T-helper 1 cell (primary cell): ENCODE data around the gene VSIG10L.
A peak's percentile ranks its signal among the peaks of the same experiment; 100 is the strongest.

Experiments used
- DNase-seq, 5 donors: peaks; one replicate each; pipeline ENCODE4 v3.0.0-alpha.2; 2012 to 2020
- total RNA-seq, 4 donors: gene quantifications; one replicate each; lab custom pipeline; 2026; lab: John Stamatoyannopoulos, UW

VSIG10L gene
- 0 to 0.08 (median 0) reads per million in 4 donors for total RNA-seq

DNA sequence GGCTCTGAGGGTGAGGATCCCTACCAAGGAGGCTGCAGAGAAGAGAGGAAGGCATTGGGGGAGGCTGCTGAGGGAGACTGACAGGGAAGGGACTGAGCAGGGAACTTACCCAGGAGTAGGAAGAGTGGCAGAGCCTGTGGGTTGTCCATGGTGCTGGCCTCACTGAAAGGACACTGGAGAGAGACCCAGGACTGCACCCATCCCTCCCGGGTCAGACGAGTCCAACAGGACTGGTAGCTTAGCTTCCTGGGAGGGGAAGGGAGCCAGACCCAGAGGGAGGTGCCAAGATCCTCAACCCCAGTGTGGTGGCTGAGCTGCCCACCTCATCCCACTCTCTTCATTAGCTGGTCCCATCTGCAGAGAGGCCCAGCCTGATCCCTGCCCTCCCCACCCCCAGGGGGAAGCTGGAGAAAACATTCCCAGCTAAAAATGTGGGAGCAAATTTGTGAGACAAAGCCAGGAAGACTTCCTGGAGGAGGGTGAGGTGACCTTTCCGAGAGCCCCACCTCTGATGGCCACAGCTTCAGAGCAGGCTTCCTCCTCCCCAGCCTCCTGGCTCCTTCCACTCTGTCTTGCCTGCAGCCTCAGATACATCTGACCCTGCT lies at the start of gene VSIG10L:
Gene VSIG10L (minus strand): TSS at position 164 of the 605 bp plus-strand sequence. CDS start 15 bp downstream, at position 149.
- DNase-seq, result no peak

DNA sequence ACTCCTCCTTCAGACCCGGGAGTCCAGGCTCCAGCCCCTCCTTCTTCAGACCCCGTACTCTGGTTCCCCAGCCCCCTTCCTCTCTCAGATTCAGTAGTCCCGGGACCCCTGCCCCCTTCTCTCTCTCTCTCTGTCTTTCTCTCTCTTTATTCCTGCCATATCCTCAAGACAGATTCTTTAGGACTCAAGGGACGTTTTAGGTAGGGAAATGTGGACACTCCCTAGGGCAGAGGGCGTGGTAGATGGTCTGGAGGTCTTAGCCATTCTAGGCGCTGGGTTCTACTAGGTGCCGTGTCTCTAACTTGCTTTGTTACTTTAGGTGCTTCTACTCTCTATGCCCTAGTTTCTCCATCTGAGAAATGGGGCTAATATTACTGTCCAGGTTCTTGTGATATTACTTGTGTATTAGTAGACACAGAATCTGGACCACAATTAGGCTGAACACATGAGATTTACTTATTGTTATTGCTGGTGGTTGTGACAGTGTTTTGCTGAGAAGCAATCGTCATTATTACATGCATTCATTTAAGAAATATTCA lies 49.2 kb upstream of the VSIG10L start:
- DNase-seq, result no peak

DNA sequence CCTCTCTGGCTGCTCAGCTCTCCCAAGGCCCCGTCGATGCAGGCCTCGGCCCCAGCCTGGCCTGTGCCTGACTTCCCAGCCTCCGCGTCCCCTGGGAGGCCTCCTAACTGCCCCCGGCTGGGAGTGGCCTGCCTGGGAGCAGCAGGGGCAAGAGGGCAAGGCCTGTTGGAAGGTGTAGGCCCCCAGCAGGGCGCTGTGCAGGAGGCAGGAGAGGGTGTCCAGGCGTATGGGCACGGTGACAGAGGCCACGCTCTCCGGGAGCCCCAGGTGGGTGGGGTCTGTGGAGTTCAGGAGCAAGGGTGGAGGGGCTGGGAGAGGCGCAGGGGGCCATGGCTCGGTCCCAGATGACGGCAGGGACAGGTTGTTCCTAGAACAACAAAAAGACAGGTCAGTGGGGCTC lies 47.2 kb upstream of the VSIG10L start:
- no peak for DNase-seq

DNA sequence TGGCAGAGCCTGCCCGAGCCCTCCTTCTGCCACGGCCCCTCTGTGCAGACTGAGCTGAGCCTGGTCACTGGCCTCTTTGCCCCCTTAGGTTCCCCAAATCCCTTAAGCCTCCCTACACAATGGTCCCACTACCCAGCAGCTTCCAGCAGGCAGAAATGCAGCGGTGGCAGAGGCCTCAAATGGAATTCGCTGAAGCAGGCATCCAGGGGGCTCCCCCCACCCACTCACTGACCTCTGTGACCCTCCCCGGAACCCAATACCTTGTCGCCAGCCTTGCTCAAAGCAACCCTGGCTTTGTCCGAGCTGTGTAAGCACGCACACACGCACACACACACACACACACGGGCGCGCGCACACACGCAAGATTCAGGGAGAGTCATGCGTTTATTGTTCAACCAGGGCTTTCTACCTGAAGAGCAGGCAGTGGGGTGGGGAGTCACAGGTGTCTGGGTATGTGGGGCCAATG lies 46.0 kb upstream of the VSIG10L start, which contains the start of gene LIM2:
Gene LIM2 (minus strand): TSS at position 51 of the 466 bp plus-strand sequence. CDS start 531 bp downstream, outside the sequence.
- no peak for DNase-seq

DNA sequence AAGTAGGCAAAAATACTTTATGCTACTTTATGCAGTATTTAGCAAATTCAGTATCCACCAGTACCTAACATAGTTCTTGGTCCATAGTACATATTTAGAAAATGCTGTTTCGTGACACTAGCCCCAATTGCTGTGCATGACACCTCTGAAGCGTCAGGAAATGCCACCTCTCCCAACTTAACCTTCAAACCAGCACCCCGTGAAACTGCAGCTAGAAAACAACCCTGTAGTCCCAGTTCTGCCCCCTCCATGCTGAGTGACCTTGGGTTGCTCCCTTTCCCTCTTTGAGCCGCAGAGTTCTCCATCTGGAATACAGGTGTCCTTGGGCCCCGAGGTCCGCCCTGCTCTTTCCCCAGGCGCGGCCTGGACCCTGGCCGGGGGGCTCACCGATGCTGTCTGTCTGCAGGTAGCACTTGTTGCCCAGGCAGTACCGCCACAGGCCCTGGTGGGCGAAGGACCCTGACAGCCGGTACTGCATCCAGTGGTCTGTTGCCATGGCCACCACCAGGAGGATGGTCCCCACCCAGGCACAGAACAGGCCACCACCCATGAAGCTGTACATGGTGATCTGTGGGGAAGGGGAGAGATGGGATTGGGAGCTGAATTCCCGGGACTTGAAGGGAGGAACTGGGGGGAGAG lies 45.1 kb upstream of the VSIG10L start:
- no peak for DNase-seq

DNA sequence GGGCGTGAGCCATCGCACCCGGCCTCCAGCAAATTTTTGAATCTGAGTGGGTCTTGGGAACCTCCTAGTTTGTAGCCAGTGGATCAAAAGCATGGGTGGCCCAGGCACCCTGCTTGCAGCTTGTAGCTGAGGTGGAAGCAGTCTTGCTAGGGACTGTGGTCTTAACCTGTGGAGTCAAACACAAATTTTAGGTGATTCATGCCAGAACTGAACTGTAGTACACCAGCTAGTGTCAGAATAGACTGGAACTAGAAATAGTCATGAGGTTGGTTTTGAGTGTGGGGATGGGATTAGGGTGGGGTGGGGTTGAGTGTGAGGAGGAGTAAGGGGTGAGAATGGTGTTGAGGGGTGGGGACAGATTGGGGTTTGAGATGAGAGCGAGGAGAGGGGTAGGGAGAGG lies 40.1 kb upstream of the VSIG10L start:
- no peak for DNase-seq

DNA sequence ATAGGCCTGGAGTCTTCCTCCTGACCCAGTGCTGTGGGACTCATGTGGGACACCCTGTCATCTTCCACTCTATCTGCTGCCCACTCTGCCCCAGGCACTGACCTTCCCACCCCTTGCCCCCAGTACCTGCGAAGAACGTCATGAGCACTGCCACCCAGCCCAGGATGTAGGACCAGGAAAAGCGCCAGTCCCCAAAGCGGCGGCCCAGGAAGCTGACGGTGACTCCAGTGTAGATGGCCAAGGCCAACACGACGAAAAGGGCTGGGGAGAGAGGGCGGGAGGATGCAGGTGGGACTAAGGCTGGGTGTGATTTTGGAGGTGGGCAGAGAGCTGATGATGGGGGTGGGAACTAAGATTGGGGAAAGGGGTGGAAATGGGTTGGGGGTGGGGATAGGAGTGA lies 38.4 kb upstream of the VSIG10L start:
- DNase-seq, result no peak

DNA sequence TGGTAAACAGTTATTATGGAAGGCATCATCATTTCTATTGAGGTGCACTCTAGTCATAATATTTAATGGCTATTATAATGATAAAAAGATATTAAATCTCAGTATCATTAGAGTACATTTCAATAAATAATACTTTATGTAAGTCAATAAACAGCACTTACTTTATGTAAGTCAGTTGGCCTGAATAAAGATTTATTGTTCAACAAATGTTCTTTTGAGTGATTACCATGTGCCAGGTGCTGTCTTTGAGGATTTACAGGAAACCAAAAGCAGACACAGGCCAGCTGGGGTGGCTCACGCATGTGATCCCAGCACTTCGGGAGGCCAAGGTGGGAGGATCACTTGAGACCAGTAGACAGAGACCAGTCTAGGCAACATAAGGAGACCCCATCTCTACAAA lies 35.5 kb upstream of the VSIG10L start:
- DNase-seq, result no peak

DNA sequence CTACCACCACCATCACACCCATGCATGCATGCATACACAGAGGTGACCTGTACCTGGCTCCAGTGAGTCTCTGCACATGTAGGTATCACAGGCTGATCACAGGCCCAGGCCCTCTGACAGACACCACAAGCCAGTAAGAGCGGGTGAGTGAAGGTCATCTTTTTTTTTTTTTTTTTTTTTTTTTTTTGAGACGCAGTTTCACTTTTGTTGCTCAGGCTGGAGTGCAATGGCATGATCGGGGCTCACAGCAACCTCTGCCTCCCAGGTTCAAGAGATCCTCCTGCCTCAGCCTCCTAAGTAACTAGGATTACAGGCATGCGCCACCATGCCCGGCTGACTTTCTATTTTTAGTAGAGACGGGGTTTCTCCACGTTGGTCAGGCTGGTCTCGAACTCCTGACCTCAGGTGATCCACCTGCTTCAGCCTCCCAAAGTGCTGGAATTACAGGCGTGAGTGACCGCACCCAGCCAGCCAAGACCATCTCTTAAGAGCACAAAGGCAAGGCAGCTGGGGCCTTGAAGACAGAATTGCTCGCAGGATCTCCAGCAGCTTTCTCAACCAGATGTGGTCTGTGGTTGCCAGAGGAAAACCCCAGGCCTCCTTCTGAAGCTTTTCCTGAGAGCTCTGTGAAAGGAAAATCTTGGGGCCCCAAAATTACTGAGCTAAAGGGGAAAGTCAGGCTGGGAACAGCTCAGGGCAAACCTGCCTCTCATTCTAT lies 33.7 kb upstream of the VSIG10L start:
- peak in 1 of 5 donors; percentile 21 for DNase-seq

DNA sequence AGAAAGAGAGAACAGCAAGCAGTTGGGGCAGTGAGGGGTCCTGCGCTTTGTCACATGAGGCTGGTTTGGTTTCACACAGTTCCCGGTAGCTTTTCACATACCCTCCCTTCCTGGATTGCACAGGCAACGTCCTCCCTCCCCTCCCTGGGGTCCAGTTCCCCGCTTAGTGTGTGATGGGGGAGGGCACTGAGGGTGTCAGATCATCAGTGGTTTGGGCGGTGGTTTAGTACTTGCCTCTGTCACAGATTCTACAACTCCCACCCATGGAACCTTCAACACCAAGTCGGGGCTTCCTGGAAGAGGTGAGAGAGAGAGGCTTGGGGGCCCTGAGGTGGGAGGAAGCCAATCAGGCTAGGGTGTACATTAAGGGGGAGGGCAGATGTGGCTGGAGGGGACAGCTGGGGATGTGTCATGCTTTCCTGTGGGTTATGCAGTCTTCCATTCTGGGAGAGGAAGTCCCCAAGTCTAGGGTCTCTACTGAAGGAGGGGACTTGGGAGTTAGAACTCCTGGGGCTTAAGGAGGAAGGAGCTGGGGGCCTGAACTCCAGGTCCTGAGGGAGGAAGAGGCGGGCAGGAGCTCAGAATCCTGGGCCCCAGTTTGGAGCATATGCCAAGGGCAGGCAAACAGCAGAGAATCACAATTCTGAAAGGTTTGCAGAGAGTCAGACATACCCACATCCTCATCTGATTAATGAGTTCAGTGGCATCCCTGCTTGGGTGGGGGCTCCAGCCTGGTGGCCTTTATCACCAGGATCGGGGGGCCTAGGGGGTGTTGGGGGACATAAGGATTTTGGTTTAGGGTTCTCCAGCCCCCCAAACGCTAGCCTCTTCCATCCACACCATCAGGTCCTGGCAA lies 30.9 kb upstream of the VSIG10L start, which contains the start of gene NKG7:
Gene NKG7 (minus strand): TSS at position 6 of the 856 bp plus-strand sequence. CDS start 119 bp downstream, outside the sequence.
- DNase-seq, result peak in 3 of 5 donors; percentile 15 to 80 (median 31)

DNA sequence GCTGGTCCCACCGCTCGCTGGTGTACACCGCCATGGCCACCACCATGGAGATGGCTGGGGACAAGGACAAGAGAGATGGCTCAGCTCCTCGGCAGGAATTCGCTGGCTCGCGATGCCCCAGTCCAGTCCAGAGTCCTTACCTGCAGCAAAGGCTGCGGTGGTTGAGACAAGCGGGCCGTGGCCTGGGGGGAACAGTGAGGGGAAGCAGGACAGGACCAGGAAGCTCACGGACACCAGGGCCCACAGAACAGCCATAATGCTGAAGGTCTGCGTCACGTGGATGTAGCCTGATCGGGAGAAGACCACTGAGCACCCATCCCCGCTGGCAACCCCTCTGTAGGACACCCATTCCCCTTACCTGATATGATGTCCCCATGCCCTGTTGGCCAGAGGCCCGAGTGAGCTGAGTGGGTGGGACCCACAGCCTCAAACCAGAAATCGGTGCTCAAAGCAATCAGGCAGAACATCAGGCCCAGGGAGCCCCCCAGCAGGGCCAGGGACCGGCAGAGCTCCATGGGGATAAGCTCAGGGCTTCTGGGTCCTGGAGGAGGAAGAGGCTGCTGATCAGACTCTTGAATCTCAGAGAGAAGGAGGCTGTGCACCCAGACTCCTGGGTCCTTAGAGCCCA lies 30.2 kb upstream of the VSIG10L start:
- DNase-seq, result no peak

DNA sequence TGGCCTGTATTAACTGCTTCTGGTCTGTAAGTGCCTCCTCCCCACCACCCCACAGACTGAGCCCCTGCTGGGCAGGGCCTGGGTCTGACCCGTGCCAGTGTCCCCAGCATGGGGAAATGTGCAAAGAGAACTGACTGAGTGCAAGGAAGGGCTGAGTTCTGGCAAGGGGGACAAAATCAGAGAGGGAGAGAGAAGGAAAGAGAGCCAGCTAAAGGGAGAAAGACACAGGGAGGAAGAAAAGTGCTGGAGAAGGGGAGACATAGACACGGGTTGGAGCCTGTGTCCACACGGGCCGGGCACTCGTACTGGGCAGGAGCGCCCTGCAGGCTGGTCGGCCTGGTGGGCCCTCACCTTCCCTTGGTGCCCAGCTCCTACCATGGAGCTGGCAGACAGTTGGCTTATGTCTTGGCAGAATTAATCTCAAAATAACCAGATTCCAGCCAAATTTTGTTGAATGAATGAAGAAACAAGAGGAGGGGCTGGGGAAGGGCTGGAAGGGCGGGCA lies 29.3 kb upstream of the VSIG10L start:
- DNase-seq, result no peak

DNA sequence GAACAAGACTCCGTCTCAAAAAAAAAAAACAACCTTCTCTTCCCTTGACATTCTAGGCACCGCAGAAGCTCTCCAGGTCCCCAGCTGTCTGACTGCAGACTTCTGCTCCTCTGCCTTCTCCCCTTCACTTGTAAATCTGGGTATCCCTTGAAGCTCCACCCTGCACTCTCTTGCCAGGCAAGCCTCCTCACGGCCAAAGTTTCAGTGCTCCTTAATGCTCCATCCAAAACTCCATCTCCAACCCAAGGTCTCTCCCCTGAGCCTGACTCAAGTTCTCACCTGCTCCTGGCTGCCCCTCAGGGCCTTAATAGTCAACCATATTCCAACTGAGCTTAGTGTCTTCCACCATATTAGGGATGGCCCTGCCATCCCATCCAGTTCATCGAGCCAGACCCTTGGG lies 28.3 kb upstream of the VSIG10L start:
- DNase-seq, result no peak

DNA sequence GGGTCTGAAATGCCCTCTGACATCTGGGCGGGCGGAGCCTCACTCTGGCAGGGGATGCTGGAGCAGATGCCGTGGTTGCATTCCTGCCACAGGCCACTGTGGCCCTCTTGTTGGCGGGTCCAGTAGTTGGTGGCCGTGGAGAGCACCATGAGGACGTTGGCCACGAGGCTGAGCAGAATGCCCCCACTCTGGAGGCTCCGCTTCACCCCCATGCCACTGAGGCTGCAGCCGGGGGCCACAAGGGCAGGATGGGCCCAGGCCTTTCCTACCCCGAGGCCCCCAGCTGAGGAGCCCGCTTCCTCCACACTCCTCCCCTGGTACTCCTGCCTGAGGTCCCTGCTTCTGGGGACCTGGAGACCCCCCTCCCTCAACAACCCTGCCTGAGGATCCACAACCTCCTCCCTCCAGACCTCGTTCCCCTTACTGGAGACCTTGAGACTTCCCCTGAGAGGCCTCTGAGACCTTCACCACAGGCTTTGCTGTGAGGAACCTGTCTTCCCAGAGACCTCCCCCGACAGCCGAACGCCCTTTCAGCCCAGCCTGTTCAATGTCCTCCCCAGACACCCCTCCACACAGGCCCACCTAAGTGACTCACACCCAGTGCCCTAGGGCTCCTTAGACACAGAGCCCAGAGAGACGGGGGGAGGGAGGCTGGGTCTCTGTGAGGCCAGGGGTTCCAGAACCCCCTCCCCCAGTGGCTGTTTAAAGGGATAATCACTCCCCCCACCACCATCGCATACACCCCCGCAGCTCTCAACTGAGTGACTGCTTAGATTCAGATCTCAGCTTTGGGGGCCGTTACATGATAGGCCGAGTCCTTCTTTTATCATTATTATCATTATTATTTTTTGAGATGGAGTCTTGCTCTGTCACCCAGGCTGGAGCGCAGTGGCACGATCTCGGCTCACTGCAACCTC lies 26.7 kb upstream of the VSIG10L start, which contains the start of gene CLDND2:
Gene CLDND2 (minus strand): TSS at position 638 of the 917 bp plus-strand sequence. CDS start 426 bp downstream, at position 212.
- DNase-seq, result no peak

DNA sequence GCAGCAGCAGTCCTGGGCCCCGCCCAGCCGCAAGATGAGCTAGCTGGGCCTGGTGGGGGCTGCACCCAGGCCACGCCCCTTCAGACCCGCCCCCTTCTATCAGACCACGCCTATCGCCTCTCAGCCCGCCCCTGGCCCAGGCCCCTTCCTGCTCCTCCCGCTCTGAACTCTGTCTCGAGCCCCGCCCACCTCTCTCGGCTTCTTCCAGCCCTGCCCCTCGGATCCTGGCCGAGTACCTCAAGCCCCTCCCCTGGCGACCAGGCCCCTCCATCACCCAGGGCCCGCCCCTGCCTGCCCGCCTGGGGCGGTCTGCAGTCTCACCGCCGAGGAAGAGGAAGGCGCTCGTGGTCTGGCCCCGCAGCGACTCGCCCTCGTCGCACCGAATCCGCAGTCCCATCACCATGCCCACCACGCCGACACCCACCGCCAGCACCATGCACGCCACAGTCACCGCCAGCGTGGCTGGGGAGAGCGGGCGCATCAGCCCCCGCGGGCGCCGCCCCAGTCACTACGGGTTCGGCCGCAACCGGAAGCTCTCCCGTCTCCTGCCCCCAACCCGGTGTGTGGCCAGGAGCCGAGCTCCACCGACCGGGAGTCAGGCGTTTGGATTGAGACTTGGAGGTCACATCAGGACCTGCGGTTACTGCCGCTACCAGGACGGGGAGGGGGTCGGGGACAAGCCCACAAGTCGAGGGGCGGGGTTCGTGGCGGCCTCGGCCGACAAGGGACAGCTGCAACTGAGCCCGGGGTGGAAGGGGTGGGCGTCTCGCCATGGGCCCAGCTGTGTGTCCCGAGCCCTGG lies 25.8 kb upstream of the VSIG10L start:
- peak; percentile 88 to 98 (median 92) for DNase-seq

DNA sequence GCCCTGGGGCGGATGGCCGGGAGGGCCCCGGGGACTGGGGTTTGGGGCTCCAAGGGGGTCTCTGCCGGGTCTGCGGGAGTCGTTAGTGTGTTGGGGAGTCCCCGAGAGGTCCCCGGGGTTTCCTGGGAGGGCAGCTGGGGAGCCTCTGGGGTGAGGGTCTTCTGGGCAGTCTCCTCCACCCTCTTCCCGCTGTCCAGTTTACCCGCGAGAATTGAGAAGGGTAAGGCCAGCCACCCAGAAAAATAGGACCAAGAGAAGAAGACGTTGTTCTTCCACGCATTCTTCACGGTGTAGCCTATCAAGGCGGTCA lies 25.3 kb upstream of the VSIG10L start:
- DNase-seq, result no peak

DNA sequence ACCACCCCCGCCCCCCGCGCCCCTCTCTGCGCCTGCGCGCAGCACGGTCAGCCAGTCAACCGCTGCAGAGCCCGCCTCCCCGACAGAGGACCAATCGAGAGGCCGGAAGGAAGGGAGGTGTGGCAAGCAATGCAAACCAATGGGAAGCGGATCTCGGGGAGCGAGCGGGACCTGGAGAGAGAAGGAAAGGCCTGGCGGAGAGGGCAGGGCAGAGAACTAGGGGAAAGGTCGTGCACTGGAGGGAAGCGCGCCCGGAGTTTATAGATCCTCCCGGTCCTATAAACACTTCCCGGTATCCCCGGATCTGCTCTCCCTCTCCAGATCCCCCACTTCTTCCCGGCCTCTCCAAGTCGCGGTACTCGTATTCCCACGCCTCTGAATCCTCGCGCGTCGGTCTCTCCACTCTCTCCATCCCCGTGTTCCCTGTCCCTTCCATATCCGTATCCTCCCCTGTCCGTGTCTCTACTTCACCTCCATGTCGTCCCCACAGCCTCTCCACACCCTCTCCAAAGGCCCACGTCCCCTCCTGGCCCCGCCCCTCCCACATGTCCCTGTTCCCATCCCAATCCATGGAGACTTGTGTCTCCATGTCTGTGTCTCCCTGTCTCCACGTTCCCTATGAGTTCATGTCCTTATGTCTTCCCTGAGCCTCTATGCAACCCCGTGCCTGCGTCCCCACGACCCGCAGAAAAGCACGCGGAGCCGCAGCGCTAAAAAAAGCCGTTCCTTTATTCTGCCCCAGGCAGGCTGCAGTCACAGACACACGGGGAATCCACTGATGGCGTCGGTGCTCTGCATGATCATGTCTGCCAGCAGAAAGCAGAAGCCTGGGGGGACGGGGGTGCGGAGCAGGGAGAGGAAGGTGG lies 24.7 kb upstream of the VSIG10L start:
- peak; percentile 85 to 96 (median 88) for DNase-seq

DNA sequence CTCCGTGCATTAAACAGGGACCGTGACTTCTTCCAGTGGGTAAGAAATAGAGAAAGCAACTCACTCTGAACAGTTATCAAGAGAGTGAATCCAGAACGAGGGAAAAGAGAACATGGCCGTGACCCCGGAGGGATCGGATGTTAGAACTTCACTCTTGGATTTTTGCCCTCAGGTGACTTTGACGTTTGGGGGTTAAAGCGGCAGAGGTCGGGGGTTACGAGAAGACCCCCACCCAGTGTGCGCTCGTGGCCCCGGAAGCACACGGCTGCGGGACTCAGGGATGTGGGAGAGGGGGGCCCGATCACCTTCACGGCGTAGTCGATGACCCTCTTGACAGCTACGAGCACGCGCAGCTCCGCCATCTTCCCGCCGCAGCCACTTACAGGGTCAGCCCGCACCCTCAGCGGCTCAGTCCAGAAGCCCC lies 24.0 kb upstream of the VSIG10L start, which contains the start of gene ETFB:
Gene ETFB (minus strand): TSS at position 424 of the 424 bp plus-strand sequence. CDS start 62 bp downstream, at position 362.
- DNase-seq, result no peak
